Liver (tissue), 3 donors: ENCODE results near the gene HCN2.

Experiments used
- ATF3 ChIP-seq: IDR thresholded peaks from 2 replicates; pipeline ENCODE4 v1.6.1; 2016; ENCODE audit warnings: antibody characterized with exemption
- CTCF ChIP-seq: fragments of 150-350 bp; IDR thresholded peaks from 2 replicates; pipeline ENCODE4 v1.5.1; 2017; ENCODE audit warnings: improper control_type of control experiment, low read depth, low read length; ENCODE audit not compliant: missing input control
- FOXA1 ChIP-seq: IDR thresholded peaks from 2 replicates; pipeline ENCODE4 v1.6.1; 2016; ENCODE audit warnings: antibody characterized with exemption
- GABPA ChIP-seq, 2 donors: IDR thresholded peaks in 1 of 2; conservative IDR thresholded peaks in 1 of 2; 2 replicates each; pipeline ENCODE4 v1.6.1; 2016; ENCODE audit warnings: antibody characterized with exemption in 2 of 2, mild to moderate bottlenecking in 1 of 2, moderate library complexity in 1 of 2
- HNF4A ChIP-seq, 2 donors: conservative IDR thresholded peaks; 2 replicates each; pipeline ENCODE4 v1.6.1; 2016; ENCODE audit warnings: antibody characterized with exemption in 2 of 2, mild to moderate bottlenecking in 2 of 2
- HNF4G ChIP-seq: IDR thresholded peaks from 2 replicates; pipeline ENCODE4 v1.6.1; 2016; ENCODE audit warnings: antibody characterized with exemption
- JUND ChIP-seq, 2 donors: IDR thresholded peaks; 2 replicates each; pipeline ENCODE4 v1.6.1; 2016; ENCODE audit warnings: antibody characterized with exemption in 2 of 2
- MAX ChIP-seq: IDR thresholded peaks from 2 replicates; pipeline ENCODE4 v1.6.1; 2016; ENCODE audit warnings: antibody characterized with exemption
- RAD21 ChIP-seq, 2 donors: IDR thresholded peaks; 2 replicates each; pipeline ENCODE4 v1.6.1; 2016; ENCODE audit warnings: antibody characterized with exemption in 2 of 2, mild to moderate bottlenecking in 2 of 2
- REST ChIP-seq: IDR thresholded peaks from 2 replicates; pipeline ENCODE4 v1.6.1; 2016; ENCODE audit warnings: antibody characterized with exemption, mild to moderate bottlenecking
- SP1 ChIP-seq: IDR thresholded peaks from 2 replicates; pipeline ENCODE4 v1.6.1; 2018; ENCODE audit warnings: antibody characterized with exemption, mild to moderate bottlenecking
- TAF1 ChIP-seq: conservative IDR thresholded peaks from 2 replicates; pipeline ENCODE4 v1.6.1; 2016; ENCODE audit warnings: antibody characterized with exemption, mild to moderate bottlenecking
- donor health status: healthy.
- donor health status: healthy.

DNA sequence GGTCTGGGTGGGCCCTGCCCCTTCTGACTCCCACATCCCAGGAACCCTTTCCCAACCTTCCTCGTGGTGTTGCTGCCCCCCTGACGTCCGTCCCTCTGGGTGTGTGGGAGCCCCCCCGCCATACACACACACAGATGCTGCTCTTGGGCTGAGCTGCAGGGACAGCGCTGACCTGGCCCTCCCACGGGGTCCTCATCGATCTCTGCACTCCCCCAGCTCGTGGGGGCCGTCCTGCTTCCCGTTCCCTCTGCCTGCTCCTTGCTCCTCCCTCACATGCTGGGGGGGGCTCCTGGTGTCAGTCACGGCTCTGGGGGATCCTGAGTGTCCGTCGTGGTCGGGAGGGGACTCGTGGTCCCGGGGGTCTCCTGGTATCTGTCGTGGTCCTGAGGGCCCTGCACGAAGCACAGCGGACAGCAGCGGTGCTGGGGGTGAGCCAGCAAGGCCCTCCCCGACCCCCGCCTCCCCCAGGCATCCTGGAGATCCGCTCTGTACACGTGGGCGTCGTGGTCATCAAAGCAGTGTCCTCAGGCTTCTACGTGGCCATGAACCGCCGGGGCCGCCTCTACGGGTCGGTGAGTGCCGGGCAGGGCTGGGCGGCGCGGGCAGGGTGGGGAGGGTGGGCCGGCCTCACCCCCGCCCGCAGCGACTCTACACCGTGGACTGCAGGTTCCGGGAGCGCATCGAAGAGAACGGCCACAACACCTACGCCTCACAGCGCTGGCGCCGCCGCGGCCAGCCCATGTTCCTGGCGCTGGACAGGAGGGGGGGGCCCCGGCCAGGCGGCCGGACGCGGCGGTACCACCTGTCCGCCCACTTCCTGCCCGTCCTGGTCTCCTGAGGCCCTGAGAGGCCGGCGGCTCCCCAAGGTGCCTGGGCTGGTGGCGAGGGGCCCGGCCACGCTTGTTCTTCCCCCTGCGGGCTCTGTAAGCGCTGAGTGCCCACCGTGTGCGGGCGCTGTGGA is 53.4 kb downstream of the HCN2 start:
- no peak for TF ChIP-seq RAD21 (IDR thresholded peaks at IDR 0.05)
- no peak for TF ChIP-seq CTCF
- TF ChIP-seq HNF4G, result no peak
- TF ChIP-seq HNF4A (conservative IDR thresholded peaks at IDR 0.05), result no peak
- no peak for TF ChIP-seq JUND (IDR thresholded peaks at IDR 0.05)
- no peak for TF ChIP-seq FOXA1
- no peak for TF ChIP-seq GABPA (IDR thresholded peaks at IDR 0.05 in 1 of 2, conservative IDR thresholded peaks at IDR 0.05 in 1 of 2)
- no peak for TF ChIP-seq REST
- TF ChIP-seq TAF1, result no peak
- no peak for TF ChIP-seq SP1
- no peak for TF ChIP-seq ATF3
- TF ChIP-seq MAX, result no peak
